GM12878 (cell line): ENCODE results near the gene UTP25. TPM values are rescaled to one million over a fixed set of nuclear protein-coding genes. Genes with fewer than 3 reads are reported as not detected.

ENCODE experiments used
- ATAC-seq: fragments of 200-7000 bp; cut with Tn5 transposase; 3 replicates; pipeline ENCODE4 v1.9.1; 2020; ENCODE audit warnings: mild to moderate bottlenecking, moderate library complexity
- BruUV-seq: library from RNA; stranded (reverse); fragments of 400-500 nt; replicated peaks from 2 replicates; lab custom pipeline; 2021; lab: Mats Ljungman, UMichigan
- CTCF ChIA-PET: fragments of 300-600 bp; sonication (Branson Sonifier 250); formaldehyde crosslinking; extraction: SDS; loops from one replicate; lab custom pipeline; 2021; ENCODE audit warnings: inconsistent platforms; lab: Yijun Ruan, JAX
- POLR2A ChIA-PET: fragments of 350-600 bp; formaldehyde crosslinking; extraction: SDS; loops from one replicate; lab custom pipeline; 2021; ENCODE audit warnings: inconsistent platforms; lab: Charles Lee
- RAD21 ChIA-PET: fragments of 300-600 bp; sonication (Branson Sonifier 250); formaldehyde crosslinking; loops from one replicate; lab custom pipeline; 2023; ENCODE audit warnings: antibody characterized with exemption; ENCODE audit not compliant: unreplicated experiment; lab: Charles Lee
- SMC1A ChIA-PET: fragments of 300-600 bp; sonication (Branson Sonifier 250); formaldehyde crosslinking; loops from one replicate; lab custom pipeline; 2023; ENCODE audit not compliant: unreplicated experiment, uncharacterized antibody; lab: Charles Lee
- DNase-seq: peaks from one replicate; pipeline ENCODE4 v3.0.0-alpha.2; 2011; ENCODE audit warnings: low read depth, low spot score
- FAIRE-seq: peaks from 3 replicates; lab custom pipeline; 2011; peaks lifted over from hg19 to GRCh38; lab: Jason Lieb, UNC
- H2AFZ ChIP-seq: 2 replicates; pipeline ENCODE4 v1.6.0; 2011; ENCODE audit warnings: low read depth, low read length, control low read depth; ENCODE audit not compliant: control insufficient read depth
- H3K27ac ChIP-seq: 2 replicates; pipeline ENCODE4 v1.5.1; 2011; ENCODE audit warnings: control low read depth; ENCODE audit not compliant: control insufficient read depth, insufficient read depth
- H3K27me3 ChIP-seq, 2 experiments: replicated peaks in 1 of 2; 2 replicates each; pipeline versions ENCODE4 v1.6.0 to v1.6.1; 2011; ENCODE audit warnings: low read length in 1 of 2; ENCODE audit not compliant: control insufficient read depth in 2 of 2, insufficient read depth in 2 of 2
- H3K36me3 ChIP-seq, 2 experiments: 2 replicates each; pipeline ENCODE4 v1.5.1; 2011; ENCODE audit warnings: low read length in 1 of 2; ENCODE audit not compliant: control insufficient read depth in 2 of 2, insufficient read depth in 2 of 2
- H3K4me1 ChIP-seq: 2 replicates; pipeline ENCODE4 v1.6.1; 2011; ENCODE audit warnings: mild to moderate bottlenecking, low read length, moderate library complexity, mixed read lengths; ENCODE audit not compliant: control insufficient read depth, insufficient read depth
- H3K4me2 ChIP-seq: 2 replicates; pipeline ENCODE4 v1.6.0; 2011; ENCODE audit warnings: control low read depth; ENCODE audit not compliant: control insufficient read depth, insufficient read depth
- H3K4me3 ChIP-seq: fragments of 200-600 bp; sonication (generic); 2 replicates; pipeline ENCODE4 v1.5.1; 2016
- H3K79me2 ChIP-seq: 2 replicates; pipeline ENCODE4 v1.6.0; 2011; ENCODE audit warnings: low read length; ENCODE audit not compliant: control insufficient read depth, insufficient read depth
- H3K9ac ChIP-seq: 2 replicates; pipeline ENCODE4 v1.8.0; 2011; ENCODE audit warnings: low read length, control low read depth, mixed read lengths; ENCODE audit not compliant: control insufficient read depth, insufficient read depth
- H3K9me3 ChIP-seq: replicated peaks from 3 replicates; pipeline ENCODE4 v1.5.1; 2011; ENCODE audit warnings: mild to moderate bottlenecking, low read length; ENCODE audit not compliant: control insufficient read depth, insufficient read depth
- H4K20me1 ChIP-seq: 2 replicates; pipeline ENCODE4 v1.6.0; 2011; ENCODE audit not compliant: control insufficient read depth, insufficient read depth
- CUX1 ChIP-seq: IDR thresholded peaks from 2 replicates; pipeline ENCODE4 v1.6.1; 2012; ENCODE audit warnings: improper control_type of control experiment, low read depth, low read length; ENCODE audit not compliant: insufficient replicate concordance
- EGR1 ChIP-seq, 2 experiments: IDR thresholded peaks; 1 replicate in 1 of 2; 2 replicates in 1 of 2; pipeline ENCODE4 v1.6.1; 2011 to 2012; ENCODE audit warnings: low read depth in 2 of 2, low read length in 2 of 2, borderline replicate concordance in 1 of 2, mild to moderate bottlenecking in 1 of 2, moderate library complexity in 1 of 2
- HSF1 ChIP-seq: fragments of 150-350 bp; IDR thresholded peaks from 2 replicates; pipeline ENCODE4 v1.6.1; 2014; ENCODE audit warnings: mild to moderate bottlenecking, low read depth, low read length
- REST ChIP-seq: IDR thresholded peaks from 2 replicates; pipeline ENCODE4 v1.6.1; 2012; ENCODE audit warnings: mild to moderate bottlenecking, low read depth, low read length
- STAT3 ChIP-seq: IDR thresholded peaks from 2 replicates; pipeline ENCODE4 v1.6.1; 2011; ENCODE audit warnings: low read depth, low read length, improper control_type of control experiment
- TARDBP ChIP-seq: IDR thresholded peaks from 2 replicates; pipeline ENCODE4 v1.6.1; 2016; ENCODE audit warnings: borderline replicate concordance
- ZNF207 ChIP-seq: fragments of 450-650 bp; IDR thresholded peaks from 2 replicates; pipeline ENCODE4 v1.6.1; 2014; ENCODE audit warnings: antibody characterized with exemption, mild to moderate bottlenecking, borderline replicate concordance
- ZNF384 ChIP-seq: IDR thresholded peaks from 2 replicates; pipeline ENCODE4 v1.6.1; 2012; ENCODE audit warnings: low read depth, mild to moderate bottlenecking, low read length, improper control_type of control experiment, borderline replicate concordance
- ZNF687 ChIP-seq: fragments of 450-650 bp; IDR thresholded peaks from 2 replicates; pipeline ENCODE4 v1.6.1; 2017; ENCODE audit warnings: mild to moderate bottlenecking, moderate library complexity
- WGBS: methylation state at CpG from one replicate; pipeline ENCODE4 v1.1.6; 2016; ENCODE audit warnings: low lambda C conversion rate; ENCODE audit not compliant: insufficient replicate concordance, insufficient coverage; ENCODE audit errors: missing lambda C conversion rate; 5-methylcytosine and 5-hydroxymethylcytosine counted together
- in situ Hi-C: fragments of 300-500 bp; cut with MboI; formaldehyde crosslinking; loops from 9 replicates; pipeline ENCODE4 v1.14.3; 2018; ENCODE audit warnings: mixed read lengths
- intact Hi-C: fragments of 100-400 bp; cut with micrococcal nuclease; formaldehyde crosslinking; loops from one replicate; pipeline ENCODE4 v1.14.2; 2022; ENCODE audit not compliant: unreplicated experiment
- polyA plus RNA-seq, 11 experiments: library from polyadenylated mRNA; depleted of rRNA in 4 of 11; unstranded in 6 of 11; stranded (reverse) in 5 of 11; fragments of >200 nt; fragmentation: Nextera tagmentation in 4 of 11; fragmentation: Illumina TruSeq in 1 of 11; extraction: Ambion mirVana in 4 of 11; extraction: Trizol in 1 of 11; gene quantifications; 1 replicate in 1 of 11; 2 replicates in 10 of 11; pipeline versions ENCODE4 v1.2.1 to v1.2.3, GENCODE V29; 2011 to 2016; ENCODE audit warnings: inconsistent platforms in 2 of 11, missing spikeins in 2 of 11, low read depth in 1 of 11
- total RNA-seq, 4 experiments: library from RNA; depleted of rRNA in 3 of 4; stranded (reverse); fragments of >200 nt in 3 of 4; fragmentation: Illumina TruSeq in 1 of 4; extraction: Trizol in 1 of 4; gene quantifications; 2 replicates each; pipeline versions ENCODE4 v1.2.1 to v1.2.3, GENCODE V29; 2013 to 2021

UTP25 gene
- total and polyA plus RNA-seq, 10 of the 15 experiments (the other 5 are each of a cell fraction or from before 2014, with no cell fraction given) = 3.0 to 13.3 (median 8.5) TPM

- no TSS peak for BruUV-seq
- CTCF ChIA-PET = no interaction called here
- DNase-seq (no peak), ATAC-seq (no peak), FAIRE-seq (no peak)
- Histone ChIP-seq H3K4me3 (no peak overlapping the region), H3K4me2 (no peak overlapping the region), H3K9me3 (no peaks in the 10 kb centered on the region), H4K20me1 (no peaks in the 10 kb centered on the region), H3K27me3 (no peaks in the 10 kb centered on the region; a peak in 1 of 4 replicates), H2AFZ (no peak overlapping the region), H3K79me2 (no peaks in the 10 kb centered on the region), H3K4me1 (no peaks in the 10 kb centered on the region), H3K27ac (no peak overlapping the region), H3K36me3 (no peaks in the 10 kb centered on the region), H3K9ac (no peak overlapping the region)
- SMC1A ChIA-PET = interaction anchor here (0.7 to 1.8 kb wide), 2 partner anchors 14 to 21 kb away, joined by 3 read pairs; no protein-coding TSS in a partner anchor
- RAD21 ChIA-PET = no interaction called here
- 11% methylated on average over 5 of the region's 5 CpGs for WGBS
- intact Hi-C loops (no loop called here), in situ Hi-C loops (no loop called here)
- POLR2A ChIA-PET = no interaction called here
- TF ChIP-seq HSF1 (no peak), TARDBP (no peak), ZNF687 (no peak), STAT3 (no peak), CUX1 (no peak), EGR1 (IDR thresholded peaks at IDR 0.05; ENCODE audit: borderline replicate concordance in 1 of 2, low read depth in 2 of 2, low read length in 2 of 2) (no peak), ZNF207 (no peak), ZNF384 (no peak), REST (no peak)
Measured at GRCh38 chr1:209881619-209882018, 53.8 kb downstream of the UTP25 start.
